Smooth muscle cell (in vitro differentiated cells): ENCODE data around the gene ERAL1. TPM values are rescaled to one million over a fixed set of nuclear protein-coding genes. Genes with fewer than 3 reads are reported as not detected.
A peak's percentile ranks its signal among the peaks of the same experiment; 100 is the strongest.

Experiments used
- DNase-seq: peaks from one replicate; lab custom pipeline; 2025; ENCODE audit not compliant: unreplicated experiment; lab: John Stamatoyannopoulos, UW
- H2AFZ ChIP-seq: fragments of 200-600 bp; sonication (generic); 2 replicates; pipeline ENCODE4 v1.6.0; 2016; ENCODE audit warnings: antibody characterized with exemption, low read depth, mild to moderate bottlenecking
- H3F3A ChIP-seq: fragments of 200-600 bp; sonication (generic); 2 replicates; pipeline ENCODE4 v1.6.0; 2017; ENCODE audit warnings: antibody characterized with exemption, low read depth
- H3K27ac ChIP-seq: fragments of 200-600 bp; sonication (generic); 2 replicates; pipeline ENCODE4 v1.5.1; 2016; ENCODE audit warnings: low read depth, mild to moderate bottlenecking
- H3K27me3 ChIP-seq: fragments of 200-600 bp; sonication (generic); 2 replicates; pipeline ENCODE4 v1.6.1; 2016; ENCODE audit warnings: low read depth, mild to moderate bottlenecking
- H3K36me3 ChIP-seq: fragments of 200-600 bp; sonication (generic); 2 replicates; pipeline ENCODE4 v1.5.1; 2016; ENCODE audit warnings: low read depth
- H3K4me1 ChIP-seq: fragments of 200-600 bp; sonication (generic); 2 replicates; pipeline ENCODE4 v1.5.1; 2016; ENCODE audit warnings: low read depth
- H3K4me2 ChIP-seq: fragments of 200-600 bp; sonication (generic); 2 replicates; pipeline ENCODE4 v1.6.0; 2016; ENCODE audit warnings: mild to moderate bottlenecking
- H3K4me3 ChIP-seq: fragments of 200-600 bp; sonication (generic); 2 replicates; pipeline ENCODE4 v1.5.1; 2016; ENCODE audit warnings: mild to moderate bottlenecking
- H3K79me2 ChIP-seq: fragments of 200-600 bp; sonication (generic); 2 replicates; pipeline ENCODE4 v1.6.0; 2016; ENCODE audit warnings: low read depth, mild to moderate bottlenecking
- H3K9ac ChIP-seq: fragments of 200-600 bp; sonication (generic); 2 replicates; pipeline ENCODE4 v1.6.0; 2016; ENCODE audit warnings: low read depth
- H3K9me3 ChIP-seq: fragments of 200-600 bp; sonication (generic); replicated peaks from 2 replicates; pipeline ENCODE4 v1.5.1; 2016; ENCODE audit warnings: low read depth
- H4K20me1 ChIP-seq: fragments of 200-600 bp; sonication (generic); 2 replicates; pipeline ENCODE4 v1.6.0; 2016; ENCODE audit warnings: low read depth
- WGBS: methylation state at CpG from one replicate; pipeline ENCODE4 v1.1.7; 2016; ENCODE audit warnings: low lambda C conversion rate; 5-methylcytosine and 5-hydroxymethylcytosine counted together
- polyA plus RNA-seq: library from polyadenylated mRNA; unstranded; fragments of >200 nt; fragmentation: Nextera tagmentation; extraction: Ambion mirVana; gene quantifications from 2 replicates; pipeline ENCODE4 v1.2.1, GENCODE V29; 2016
- total RNA-seq: library from RNA; depleted of rRNA; stranded (reverse); fragments of >200 nt; gene quantifications from 2 replicates; pipeline ENCODE4 v1.2.3, GENCODE V29; 2014
- TF ChIP-seq, protein P1 (sequence below): fragments of 200-600 bp; sonication (generic); IDR thresholded peaks from 2 replicates; pipeline ENCODE4 v1.5.1; 2017; ENCODE audit warnings: borderline replicate concordance, mild to moderate bottlenecking, antibody characterized with exemption; ENCODE audit not compliant: insufficient read depth, poor library complexity, severe bottlenecking

The ERAL1 gene
- total and polyA plus RNA-seq, 2 experiments from 2014 or later = 30.0 to 59.3 TPM

DNA sequence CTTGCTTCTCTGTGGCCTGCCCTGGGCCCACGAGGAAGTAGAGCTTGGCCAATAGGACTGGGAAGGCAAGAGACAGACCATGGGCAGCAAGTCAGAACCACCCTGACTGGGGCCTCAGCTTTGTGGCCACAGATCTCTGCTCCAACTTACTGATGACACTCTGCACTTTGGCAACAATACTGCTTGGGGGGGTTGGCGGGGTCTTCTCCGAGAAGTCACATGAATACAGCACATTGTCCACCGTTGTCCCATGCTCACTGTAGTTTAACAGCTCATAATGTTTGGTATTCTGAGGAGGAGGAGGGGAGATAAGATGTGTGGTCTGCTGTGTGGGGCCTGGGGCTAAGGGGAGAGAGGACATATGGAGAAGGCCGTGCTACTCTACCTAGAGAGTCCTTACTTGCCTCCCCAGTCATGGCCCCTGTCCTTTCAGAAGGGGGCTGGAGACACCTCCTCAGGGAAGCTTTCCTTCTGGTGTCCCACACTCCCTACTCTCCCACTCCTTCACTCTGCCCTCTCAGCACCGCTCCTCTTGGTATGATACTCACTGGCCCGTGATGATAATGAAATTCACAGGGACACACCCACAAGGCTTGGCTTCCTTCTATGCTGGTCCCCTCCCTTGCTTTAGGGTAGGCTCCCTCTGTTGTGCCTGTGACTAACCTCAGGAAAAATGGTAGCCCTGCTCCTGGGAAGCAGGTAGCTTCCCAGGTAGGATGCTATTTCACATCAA lies 52.1 kb downstream of the ERAL1 start:
- Histone ChIP-seq H3K36me3 (no peaks in the 10 kb centered on the region), H3K27ac (no peak overlapping the region)

DNA sequence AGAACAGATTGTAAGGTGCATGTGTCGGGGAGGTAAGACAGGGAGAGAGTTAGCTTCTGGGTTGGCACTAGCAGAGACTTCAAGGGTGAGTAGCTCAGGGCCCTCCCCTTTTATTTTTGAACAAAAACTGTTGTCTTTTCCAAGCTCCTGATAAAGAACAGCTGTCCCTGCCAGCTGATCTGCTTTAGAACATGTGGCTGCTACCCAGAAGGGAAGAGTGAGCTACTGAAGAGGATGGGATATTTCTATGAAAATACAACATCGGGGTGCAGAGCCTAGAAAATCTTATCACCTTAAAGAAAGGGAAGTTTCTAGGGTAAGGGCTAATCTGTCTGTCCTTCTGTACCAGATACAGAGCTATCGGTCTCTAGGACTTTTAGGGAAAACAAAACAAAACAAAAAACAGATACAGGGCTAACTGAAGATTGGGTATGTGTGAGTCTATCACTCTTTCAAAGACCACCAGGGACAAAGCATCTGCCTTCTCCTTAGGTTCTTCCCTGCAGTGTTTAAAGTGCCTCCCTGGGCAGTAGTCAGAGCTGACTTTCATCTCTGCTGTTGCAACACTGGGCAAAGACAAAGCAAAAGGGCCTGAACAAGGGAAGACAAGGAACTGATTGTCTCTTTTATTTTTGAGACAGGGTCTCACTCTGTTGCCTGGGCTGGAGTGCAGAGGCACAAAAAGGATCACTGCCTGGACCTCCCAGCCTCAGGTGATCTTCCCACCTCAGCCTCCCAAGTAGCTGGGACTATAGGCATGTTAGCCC lies 53.1 kb downstream of the ERAL1 start:
- H3K4me2 ChIP-seq = no peak overlapping the region
- WGBS = 90% methylated on average over 3 of the region's 3 CpGs
- H2AFZ ChIP-seq = no peak overlapping the region
- peak overlapping the region; percentile 58 for H3K27ac ChIP-seq
- no peak for DNase-seq
- H3K27me3 ChIP-seq = no peaks in the 10 kb centered on the region
- H4K20me1 ChIP-seq = peaks cover 64% of the 10 kb centered on the region
- no peak overlapping the region for H3K9ac ChIP-seq
- H3K4me1 ChIP-seq = peaks cover 3% of the 10 kb centered on the region
- TF ChIP-seq, protein P1, sequence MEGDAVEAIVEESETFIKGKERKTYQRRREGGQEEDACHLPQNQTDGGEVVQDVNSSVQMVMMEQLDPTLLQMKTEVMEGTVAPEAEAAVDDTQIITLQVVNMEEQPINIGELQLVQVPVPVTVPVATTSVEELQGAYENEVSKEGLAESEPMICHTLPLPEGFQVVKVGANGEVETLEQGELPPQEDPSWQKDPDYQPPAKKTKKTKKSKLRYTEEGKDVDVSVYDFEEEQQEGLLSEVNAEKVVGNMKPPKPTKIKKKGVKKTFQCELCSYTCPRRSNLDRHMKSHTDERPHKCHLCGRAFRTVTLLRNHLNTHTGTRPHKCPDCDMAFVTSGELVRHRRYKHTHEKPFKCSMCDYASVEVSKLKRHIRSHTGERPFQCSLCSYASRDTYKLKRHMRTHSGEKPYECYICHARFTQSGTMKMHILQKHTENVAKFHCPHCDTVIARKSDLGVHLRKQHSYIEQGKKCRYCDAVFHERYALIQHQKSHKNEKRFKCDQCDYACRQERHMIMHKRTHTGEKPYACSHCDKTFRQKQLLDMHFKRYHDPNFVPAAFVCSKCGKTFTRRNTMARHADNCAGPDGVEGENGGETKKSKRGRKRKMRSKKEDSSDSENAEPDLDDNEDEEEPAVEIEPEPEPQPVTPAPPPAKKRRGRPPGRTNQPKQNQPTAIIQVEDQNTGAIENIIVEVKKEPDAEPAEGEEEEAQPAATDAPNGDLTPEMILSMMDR = no peak
- no peaks in the 10 kb centered on the region for H3K36me3 ChIP-seq
- no peaks in the 10 kb centered on the region for H3K9me3 ChIP-seq
- peaks cover 46% of the 10 kb centered on the region for H3F3A ChIP-seq
- no peaks in the 10 kb centered on the region for H3K79me2 ChIP-seq
- no peak overlapping the region for H3K4me3 ChIP-seq

More for the DNA sequence above, 52.1 kb downstream of the ERAL1 start:
- Histone ChIP-seq H3F3A (peaks cover 41% of the 10 kb centered on the region), H3K4me3 (no peak overlapping the region), H3K4me1 (peaks cover 3% of the 10 kb centered on the region), H3K79me2 (no peaks in the 10 kb centered on the region), H3K9ac (no peak overlapping the region), H3K4me2 (no peak overlapping the region), H4K20me1 (peaks cover 54% of the 10 kb centered on the region), H3K9me3 (no peaks in the 10 kb centered on the region), H2AFZ (no peak overlapping the region), H3K27me3 (no peaks in the 10 kb centered on the region)
- 56% methylated on average over 7 of the region's 7 CpGs for WGBS
- TF ChIP-seq, protein P1 = no peak
- no peak for DNase-seq

DNA sequence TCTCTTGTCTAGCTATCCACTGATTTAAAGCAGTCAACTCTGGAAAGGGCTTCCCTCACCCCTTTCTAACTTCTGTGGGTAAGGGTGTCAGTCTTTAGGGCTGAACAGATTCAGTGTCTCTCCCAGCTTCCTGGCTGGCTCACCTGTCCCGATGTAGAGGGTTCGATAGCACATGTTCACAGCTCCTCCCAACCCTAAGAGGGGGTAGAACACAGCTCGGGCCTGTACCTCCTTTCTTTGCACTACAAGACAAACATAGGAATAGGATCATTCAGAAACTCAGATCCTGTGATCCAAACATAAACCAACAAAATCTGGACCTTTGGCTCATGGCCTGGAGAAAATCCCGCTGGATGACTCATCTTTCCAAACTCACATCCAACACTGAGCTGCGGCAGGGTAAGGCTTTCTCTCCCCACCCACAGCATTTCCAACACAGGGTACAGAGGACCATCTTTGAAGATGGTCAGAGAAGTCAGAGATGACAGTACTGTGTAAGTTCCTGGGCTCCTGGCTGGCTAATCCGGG lies 53.9 kb downstream of the ERAL1 start:
- DNase-seq = no peak
- H3K4me2 ChIP-seq = no peak overlapping the region
- TF ChIP-seq, protein P1 = no peak

More for the DNA sequence above, 53.9 kb downstream of the ERAL1 start:
- H4K20me1 ChIP-seq = peaks cover 66% of the 10 kb centered on the region
- peaks cover 3% of the 10 kb centered on the region for H3K4me1 ChIP-seq
- no peaks in the 10 kb centered on the region for H3K79me2 ChIP-seq
- H3K9ac ChIP-seq = no peak overlapping the region
- H3K4me3 ChIP-seq = no peak overlapping the region
- no peak overlapping the region for H2AFZ ChIP-seq
- H3K27ac ChIP-seq = peak overlapping the region; percentile 58
- no peaks in the 10 kb centered on the region for H3K27me3 ChIP-seq
- peaks cover 39% of the 10 kb centered on the region for H3F3A ChIP-seq
- H3K36me3 ChIP-seq = no peaks in the 10 kb centered on the region
- no peaks in the 10 kb centered on the region for H3K9me3 ChIP-seq
- WGBS = 47% methylated on average over 6 of the region's 6 CpGs
